Measurements from ENCODE around the gene ZSCAN5B.

The ZSCAN5B gene

GRCh38 chr19:56174086-56174485, 23.5 kb downstream of the ZSCAN5B start:
- H3K27ac ChIP-seq: no peak overlapping the region
- no peak for TF ChIP-seq CTCF (conservative IDR thresholded peaks at IDR 0.05)

GRCh38 chr19:56170261-56170660, 27.3 kb downstream of the ZSCAN5B start:
- no peak overlapping the region for H3K27ac ChIP-seq
- no peak for TF ChIP-seq CTCF (conservative IDR thresholded peaks at IDR 0.05)

- TF ChIP-seq CTCF (conservative IDR thresholded peaks at IDR 0.05): no peak
- no peak overlapping the region for H3K27ac ChIP-seq
Measured at GRCh38 chr19:56167064-56167578, 30.5 kb downstream of the ZSCAN5B start.

- no peak for TF ChIP-seq CTCF (conservative IDR thresholded peaks at IDR 0.05)
- no peak overlapping the region for H3K27ac ChIP-seq
Measured at GRCh38 chr19:56163097-56163496, 34.5 kb downstream of the ZSCAN5B start.

GRCh38 chr19:56162258-56162657, 35.3 kb downstream of the ZSCAN5B start:
- H3K27ac ChIP-seq: no peak overlapping the region
- TF ChIP-seq CTCF (conservative IDR thresholded peaks at IDR 0.05): no peak

GRCh38 chr19:56161534-56161933, 36.0 kb downstream of the ZSCAN5B start:
- TF ChIP-seq CTCF (conservative IDR thresholded peaks at IDR 0.05): no peak
- H3K27ac ChIP-seq: no peak overlapping the region

- no peak for TF ChIP-seq CTCF (conservative IDR thresholded peaks at IDR 0.05)
- no peak overlapping the region for H3K27ac ChIP-seq
Measured at GRCh38 chr19:56159622-56160271, 37.8 kb downstream of the ZSCAN5B start.

All from VCaP (cell line).